Measurements from ENCODE around the gene GATB.

Gene GATB

DNA sequence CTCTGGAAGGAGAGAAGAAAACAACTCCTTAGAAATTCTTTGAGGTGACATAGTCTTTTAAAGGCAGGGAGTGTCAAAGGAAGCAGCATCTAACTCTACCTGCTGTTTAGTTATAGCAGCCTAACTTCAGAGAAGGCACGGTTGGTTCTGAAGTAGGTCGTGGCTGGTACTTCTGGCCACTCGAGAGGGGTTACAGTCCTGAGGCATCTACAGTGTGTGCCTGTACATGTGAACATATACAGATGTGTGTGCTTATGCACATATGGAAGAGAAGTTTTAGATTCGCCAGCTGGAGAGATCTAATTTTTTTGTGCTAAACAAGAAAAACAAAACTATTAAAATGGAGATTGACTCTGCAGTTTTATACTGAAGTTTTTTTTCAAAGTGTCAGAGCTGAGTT is 52.7 kb downstream of the GATB start:
- TF ChIP-seq, protein P1, sequence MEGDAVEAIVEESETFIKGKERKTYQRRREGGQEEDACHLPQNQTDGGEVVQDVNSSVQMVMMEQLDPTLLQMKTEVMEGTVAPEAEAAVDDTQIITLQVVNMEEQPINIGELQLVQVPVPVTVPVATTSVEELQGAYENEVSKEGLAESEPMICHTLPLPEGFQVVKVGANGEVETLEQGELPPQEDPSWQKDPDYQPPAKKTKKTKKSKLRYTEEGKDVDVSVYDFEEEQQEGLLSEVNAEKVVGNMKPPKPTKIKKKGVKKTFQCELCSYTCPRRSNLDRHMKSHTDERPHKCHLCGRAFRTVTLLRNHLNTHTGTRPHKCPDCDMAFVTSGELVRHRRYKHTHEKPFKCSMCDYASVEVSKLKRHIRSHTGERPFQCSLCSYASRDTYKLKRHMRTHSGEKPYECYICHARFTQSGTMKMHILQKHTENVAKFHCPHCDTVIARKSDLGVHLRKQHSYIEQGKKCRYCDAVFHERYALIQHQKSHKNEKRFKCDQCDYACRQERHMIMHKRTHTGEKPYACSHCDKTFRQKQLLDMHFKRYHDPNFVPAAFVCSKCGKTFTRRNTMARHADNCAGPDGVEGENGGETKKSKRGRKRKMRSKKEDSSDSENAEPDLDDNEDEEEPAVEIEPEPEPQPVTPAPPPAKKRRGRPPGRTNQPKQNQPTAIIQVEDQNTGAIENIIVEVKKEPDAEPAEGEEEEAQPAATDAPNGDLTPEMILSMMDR (IDR thresholded peaks at IDR 0.05; ENCODE audit: insufficient read depth, low read length), result no peak
- TF ChIP-seq SPI1 (IDR thresholded peaks at IDR 0.05; ENCODE audit: borderline replicate concordance, low read depth), result no peak
- DNase-seq (ENCODE audit: low read depth in 1 of 2, low spot score in 1 of 2), result no peak
- Histone ChIP-seq H3K27ac (replicated peaks) (no peak overlapping the region), H3K4me3 (replicated peaks; ENCODE audit: insufficient read depth, low read length) (no peak overlapping the region), H3K27me3 (ENCODE audit: insufficient read depth, poor library complexity, severe bottlenecking) (no peaks in the 10 kb centered on the region)

DNA sequence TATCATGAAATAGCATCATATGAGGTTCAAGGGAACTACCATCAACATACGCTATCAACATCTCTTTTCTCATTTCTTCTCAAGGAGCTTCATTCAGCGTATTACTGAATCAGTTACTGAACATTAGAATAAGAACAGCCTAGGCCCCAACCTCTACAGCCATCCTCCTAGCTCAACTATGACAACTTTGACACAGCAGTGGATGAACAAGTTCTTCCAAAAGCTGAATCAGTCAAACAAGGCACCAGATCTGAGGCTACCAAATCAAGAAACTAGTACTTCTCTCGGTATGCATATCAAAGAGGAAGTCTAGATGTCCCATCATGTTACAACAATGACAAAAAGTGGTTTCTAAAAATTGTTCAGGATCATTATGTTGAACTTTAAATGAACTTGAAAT is 57.4 kb downstream of the GATB start:
- DNase-seq (ENCODE audit: low read depth in 1 of 2, low spot score in 1 of 2), result no peak
- TF ChIP-seq, protein P2, sequence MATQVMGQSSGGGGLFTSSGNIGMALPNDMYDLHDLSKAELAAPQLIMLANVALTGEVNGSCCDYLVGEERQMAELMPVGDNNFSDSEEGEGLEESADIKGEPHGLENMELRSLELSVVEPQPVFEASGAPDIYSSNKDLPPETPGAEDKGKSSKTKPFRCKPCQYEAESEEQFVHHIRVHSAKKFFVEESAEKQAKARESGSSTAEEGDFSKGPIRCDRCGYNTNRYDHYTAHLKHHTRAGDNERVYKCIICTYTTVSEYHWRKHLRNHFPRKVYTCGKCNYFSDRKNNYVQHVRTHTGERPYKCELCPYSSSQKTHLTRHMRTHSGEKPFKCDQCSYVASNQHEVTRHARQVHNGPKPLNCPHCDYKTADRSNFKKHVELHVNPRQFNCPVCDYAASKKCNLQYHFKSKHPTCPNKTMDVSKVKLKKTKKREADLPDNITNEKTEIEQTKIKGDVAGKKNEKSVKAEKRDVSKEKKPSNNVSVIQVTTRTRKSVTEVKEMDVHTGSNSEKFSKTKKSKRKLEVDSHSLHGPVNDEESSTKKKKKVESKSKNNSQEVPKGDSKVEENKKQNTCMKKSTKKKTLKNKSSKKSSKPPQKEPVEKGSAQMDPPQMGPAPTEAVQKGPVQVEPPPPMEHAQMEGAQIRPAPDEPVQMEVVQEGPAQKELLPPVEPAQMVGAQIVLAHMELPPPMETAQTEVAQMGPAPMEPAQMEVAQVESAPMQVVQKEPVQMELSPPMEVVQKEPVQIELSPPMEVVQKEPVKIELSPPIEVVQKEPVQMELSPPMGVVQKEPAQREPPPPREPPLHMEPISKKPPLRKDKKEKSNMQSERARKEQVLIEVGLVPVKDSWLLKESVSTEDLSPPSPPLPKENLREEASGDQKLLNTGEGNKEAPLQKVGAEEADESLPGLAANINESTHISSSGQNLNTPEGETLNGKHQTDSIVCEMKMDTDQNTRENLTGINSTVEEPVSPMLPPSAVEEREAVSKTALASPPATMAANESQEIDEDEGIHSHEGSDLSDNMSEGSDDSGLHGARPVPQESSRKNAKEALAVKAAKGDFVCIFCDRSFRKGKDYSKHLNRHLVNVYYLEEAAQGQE (IDR thresholded peaks at IDR 0.05; ENCODE audit: insufficient replicate concordance, low read depth), result no peak
- TF ChIP-seq SPI1 (IDR thresholded peaks at IDR 0.05; ENCODE audit: borderline replicate concordance, low read depth), result no peak
- TF ChIP-seq POLR2AphosphoS5 (IDR thresholded peaks at IDR 0.05; ENCODE audit: low read depth), result no peak
- TF ChIP-seq, protein P1 (IDR thresholded peaks at IDR 0.05; ENCODE audit: insufficient read depth, low read length), result no peak
- TF ChIP-seq GABPA (IDR thresholded peaks at IDR 0.05; ENCODE audit: low read depth), result no peak
- H3K27me3 ChIP-seq (ENCODE audit: insufficient read depth, poor library complexity, severe bottlenecking), result no peaks in the 10 kb centered on the region

DNA sequence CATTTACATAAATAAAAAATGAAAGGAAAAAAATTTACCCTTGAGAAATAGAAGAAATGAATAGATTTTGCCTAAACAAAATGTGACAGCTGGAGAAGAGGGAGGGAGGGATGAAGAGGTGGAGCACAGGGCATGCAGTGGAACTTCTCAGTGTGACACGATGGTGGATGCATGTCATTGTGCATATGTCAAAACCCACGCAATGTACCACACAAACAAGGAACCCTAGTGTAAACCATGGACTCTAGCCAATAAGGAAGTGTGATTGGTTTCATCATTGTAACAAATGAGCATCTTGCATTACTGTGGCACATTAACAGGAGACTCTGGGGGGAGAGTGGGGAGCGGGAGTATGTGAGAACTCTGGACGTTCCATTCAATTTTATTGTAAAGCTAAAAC is 58.6 kb downstream of the GATB start:
- Histone ChIP-seq H3K27ac (replicated peaks) (no peak overlapping the region), H3K4me3 (replicated peaks; ENCODE audit: insufficient read depth, low read length) (no peak overlapping the region), H3K27me3 (ENCODE audit: insufficient read depth, poor library complexity, severe bottlenecking) (no peaks in the 10 kb centered on the region)
- TF ChIP-seq POLR2AphosphoS5 (IDR thresholded peaks at IDR 0.05; ENCODE audit: low read depth), result no peak
- TF ChIP-seq, protein P1 (IDR thresholded peaks at IDR 0.05; ENCODE audit: insufficient read depth, low read length), result no peak
- TF ChIP-seq, protein P2 (IDR thresholded peaks at IDR 0.05; ENCODE audit: insufficient replicate concordance, low read depth), result no peak
- TF ChIP-seq SPI1 (IDR thresholded peaks at IDR 0.05; ENCODE audit: borderline replicate concordance, low read depth), result no peak
- no peak for TF ChIP-seq GABPA (IDR thresholded peaks at IDR 0.05; ENCODE audit: low read depth)
- peak; percentile 7 to 20 for DNase-seq (ENCODE audit: low read depth in 1 of 2, low spot score in 1 of 2)

More for the DNA sequence above, 57.4 kb downstream of the GATB start:
- Histone ChIP-seq H3K27ac (replicated peaks) (no peak overlapping the region), H3K4me3 (replicated peaks; ENCODE audit: insufficient read depth, low read length) (no peak overlapping the region)

DNA sequence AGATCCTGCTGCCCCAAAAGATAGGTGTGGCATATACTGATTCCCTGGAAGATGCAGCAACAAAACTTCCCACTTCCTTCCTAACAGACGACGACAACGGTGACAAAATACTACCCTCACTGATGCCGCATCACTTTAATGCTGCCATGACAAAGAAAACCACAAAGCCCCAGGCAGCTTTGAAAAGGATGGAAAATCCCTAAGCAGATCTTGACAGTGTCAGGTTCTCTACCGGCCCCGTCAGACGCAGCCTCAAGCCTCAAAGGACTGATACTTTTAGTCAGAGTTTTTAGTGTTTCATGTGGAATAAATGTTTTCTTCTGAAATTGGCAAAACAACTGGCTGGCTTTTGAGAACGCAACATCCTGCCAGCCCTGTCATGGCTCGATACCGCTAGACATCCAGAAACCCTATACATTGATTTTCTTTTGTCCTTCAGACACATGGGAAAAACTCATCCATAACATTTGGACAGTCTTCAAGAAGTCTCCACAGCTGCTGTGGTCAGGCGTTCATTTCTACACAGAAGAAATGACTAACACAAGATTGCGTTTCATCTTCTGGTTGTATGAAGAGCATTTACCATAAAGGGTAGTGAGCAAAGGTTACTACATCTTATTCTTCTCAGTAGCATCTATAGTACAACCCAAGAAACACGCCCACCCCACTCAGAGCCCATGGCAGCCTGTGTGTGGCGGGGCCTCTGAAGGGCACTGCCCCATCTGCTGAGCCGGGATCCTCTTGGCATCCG is 60.1 kb downstream of the GATB start:
- TF ChIP-seq POLR2AphosphoS5 (IDR thresholded peaks at IDR 0.05; ENCODE audit: low read depth), result no peak
- TF ChIP-seq, protein P2 (IDR thresholded peaks at IDR 0.05; ENCODE audit: insufficient replicate concordance, low read depth), result no peak
- no peak for TF ChIP-seq SPI1 (IDR thresholded peaks at IDR 0.05; ENCODE audit: borderline replicate concordance, low read depth)
- no peak for TF ChIP-seq GABPA (IDR thresholded peaks at IDR 0.05; ENCODE audit: low read depth)
- TF ChIP-seq, protein P1 (IDR thresholded peaks at IDR 0.05; ENCODE audit: insufficient read depth, low read length), result no peak
- no peaks in the 10 kb centered on the region for H3K27me3 ChIP-seq (ENCODE audit: insufficient read depth, poor library complexity, severe bottlenecking)
- no peak overlapping the region for H3K4me3 ChIP-seq (replicated peaks; ENCODE audit: insufficient read depth, low read length)
- DNase-seq (ENCODE audit: low read depth in 1 of 2, low spot score in 1 of 2), result no peak
- no peak overlapping the region for H3K27ac ChIP-seq (replicated peaks)

All from HL-60 (cell line).